ENCODE data around the gene FAM161A.
"Not testable (repeated sequence)": the region's sequence is repeated elsewhere in the genome, so short reads cannot be mapped to it uniquely, and the experiment has no call there.

The FAM161A gene

GRCh38 chr2:61855318-61855613, 1.4 kb upstream of the FAM161A start:
- DNase-seq (ENCODE audit: low read depth) = no peak
- H3K4me3 ChIP-seq (ENCODE audit: control insufficient read depth, low read depth, low read length) = peak overlapping the region; percentile 95
- TF ChIP-seq CTCF (conservative IDR thresholded peaks at IDR 0.05; ENCODE audit: control insufficient read depth, insufficient read depth, low read depth, low read length) = no peak

- peak overlapping the region; percentile 95 for H3K4me3 ChIP-seq (ENCODE audit: control insufficient read depth, low read depth, low read length)
- peak; percentile 97 for DNase-seq (ENCODE audit: low read depth)
- TF ChIP-seq CTCF (conservative IDR thresholded peaks at IDR 0.05; ENCODE audit: control insufficient read depth, insufficient read depth, low read depth, low read length) = no peak
These were observed 881 bp upstream of the FAM161A start for GRCh38 chr2:61854564-61855317.

- peak overlapping the region; percentile 95 for H3K4me3 ChIP-seq (ENCODE audit: control insufficient read depth, low read depth, low read length)
- no peak for TF ChIP-seq CTCF (conservative IDR thresholded peaks at IDR 0.05; ENCODE audit: control insufficient read depth, insufficient read depth, low read depth, low read length)
- DNase-seq (ENCODE audit: low read depth) = peak; percentile 8
These were observed 594 bp downstream of the FAM161A start for GRCh38 chr2:61853086-61853846.

DNA sequence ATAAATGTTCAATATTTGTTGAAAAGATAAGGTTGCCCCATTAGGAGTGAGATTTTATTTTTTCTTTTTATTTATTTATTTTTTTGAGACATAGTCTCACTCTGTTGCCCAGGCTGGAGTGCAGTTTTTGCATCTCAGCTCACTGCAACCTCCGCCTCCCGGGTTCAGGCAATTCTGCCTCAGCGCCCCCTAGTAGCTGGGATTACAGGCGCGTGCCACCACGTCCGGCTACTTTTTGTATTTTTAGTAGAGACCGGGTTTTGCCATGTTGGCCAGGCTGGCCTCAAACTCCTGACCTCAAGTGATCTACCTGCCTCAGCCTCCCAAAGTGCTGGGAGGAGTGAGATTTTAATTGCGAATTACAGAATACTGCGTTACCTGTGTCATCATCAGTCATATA, 2.6 kb downstream of the FAM161A start:
- H3K4me3 ChIP-seq (ENCODE audit: control insufficient read depth, low read depth, low read length); DNase-seq (ENCODE audit: low read depth): not testable (repeated sequence)

GRCh38 chr2:61845320-61845719, 8.5 kb downstream of the FAM161A start:
- no peak overlapping the region for H3K4me3 ChIP-seq (ENCODE audit: control insufficient read depth, low read depth, low read length)

GRCh38 chr2:61841286-61841685, 12.6 kb downstream of the FAM161A start:
- H3K4me3 ChIP-seq (ENCODE audit: control insufficient read depth, low read depth, low read length) = no peak overlapping the region
- no peak for TF ChIP-seq CTCF (conservative IDR thresholded peaks at IDR 0.05; ENCODE audit: control insufficient read depth, insufficient read depth, low read depth, low read length)
- DNase-seq (ENCODE audit: low read depth) = no peak

More at GRCh38 chr2:61845320-61845719, 8.5 kb downstream of the FAM161A start:
- no peak for DNase-seq (ENCODE audit: low read depth)
- no peak for TF ChIP-seq CTCF (conservative IDR thresholded peaks at IDR 0.05; ENCODE audit: control insufficient read depth, insufficient read depth, low read depth, low read length)

DNA sequence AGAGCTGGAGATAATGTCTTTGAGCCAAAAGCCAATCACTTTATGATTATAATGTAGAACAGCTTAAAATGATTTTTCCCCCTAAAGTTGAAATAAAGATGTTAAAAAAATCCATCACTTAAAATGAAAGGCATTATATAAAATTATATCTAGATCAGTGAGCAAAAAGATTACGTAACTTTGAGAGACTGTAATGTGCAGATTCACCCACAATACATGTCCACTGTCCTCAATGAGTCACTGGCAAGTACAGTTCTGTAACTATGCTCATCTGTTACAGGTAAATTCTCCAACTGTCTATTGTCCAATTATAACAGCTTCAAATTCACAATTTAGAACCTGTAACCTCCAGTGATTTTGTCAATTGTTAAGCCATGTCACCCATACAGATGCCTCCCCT, 19.0 kb downstream of the FAM161A start:
- H3K4me3 ChIP-seq (ENCODE audit: control insufficient read depth, low read depth, low read length) = no peak overlapping the region
- DNase-seq (ENCODE audit: low read depth) = peak; percentile 19

More for the DNA sequence above, 19.0 kb downstream of the FAM161A start:
- TF ChIP-seq CTCF (conservative IDR thresholded peaks at IDR 0.05; ENCODE audit: control insufficient read depth, insufficient read depth, low read depth, low read length) = no peak

All from fibroblast of mammary gland (primary cell).